ENCODE results near the gene ROR2.

The ROR2 gene

GRCh38 chr9:91733006-91733624, 216.9 kb downstream of the ROR2 start:
- DNase-seq: no peak

- peak; percentile 16 for DNase-seq
Measured at GRCh38 chr9:91732187-91733005, 217.6 kb downstream of the ROR2 start.

DNA sequence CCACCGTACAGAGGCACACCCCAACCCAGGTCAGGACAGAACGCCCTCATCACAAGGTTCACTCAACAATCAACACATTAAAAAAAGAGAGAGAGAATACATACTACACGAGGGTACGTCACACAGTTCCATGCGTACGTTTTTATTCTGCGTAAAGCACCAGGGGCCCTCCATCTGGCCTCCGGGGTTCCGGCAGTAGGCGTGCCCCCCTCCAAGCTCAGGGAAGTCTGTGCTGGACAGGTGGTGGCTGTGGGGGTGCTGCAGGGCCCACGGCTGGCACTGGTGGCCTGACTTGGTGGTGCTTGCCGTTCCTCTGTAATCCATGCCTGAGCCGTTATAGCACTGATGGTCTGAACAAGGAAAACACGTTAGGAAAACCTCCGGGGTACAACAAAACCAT, 219.2 kb downstream of the ROR2 start:
- DNase-seq: no peak

DNA sequence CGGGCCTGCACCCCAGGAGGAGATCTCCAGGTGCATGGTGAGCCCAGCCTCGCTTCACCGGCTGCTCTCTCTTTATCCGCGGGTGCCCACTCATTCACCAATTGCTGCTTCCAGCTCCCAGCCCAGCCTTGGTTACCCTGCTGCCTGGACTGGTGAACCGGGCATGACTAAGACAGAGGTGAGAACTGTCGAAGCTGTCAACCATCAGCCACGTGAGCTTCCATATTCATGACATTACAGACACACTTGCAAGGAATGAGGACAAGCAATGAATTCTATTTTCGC, 220.5 kb downstream of the ROR2 start:
- DNase-seq: no peak

- DNase-seq: no peak
Measured at GRCh38 chr9:91727972-91728371, 222.1 kb downstream of the ROR2 start.

GRCh38 chr9:91727316-91727861, 222.6 kb downstream of the ROR2 start:
- DNase-seq: peak; percentile 68

DNA sequence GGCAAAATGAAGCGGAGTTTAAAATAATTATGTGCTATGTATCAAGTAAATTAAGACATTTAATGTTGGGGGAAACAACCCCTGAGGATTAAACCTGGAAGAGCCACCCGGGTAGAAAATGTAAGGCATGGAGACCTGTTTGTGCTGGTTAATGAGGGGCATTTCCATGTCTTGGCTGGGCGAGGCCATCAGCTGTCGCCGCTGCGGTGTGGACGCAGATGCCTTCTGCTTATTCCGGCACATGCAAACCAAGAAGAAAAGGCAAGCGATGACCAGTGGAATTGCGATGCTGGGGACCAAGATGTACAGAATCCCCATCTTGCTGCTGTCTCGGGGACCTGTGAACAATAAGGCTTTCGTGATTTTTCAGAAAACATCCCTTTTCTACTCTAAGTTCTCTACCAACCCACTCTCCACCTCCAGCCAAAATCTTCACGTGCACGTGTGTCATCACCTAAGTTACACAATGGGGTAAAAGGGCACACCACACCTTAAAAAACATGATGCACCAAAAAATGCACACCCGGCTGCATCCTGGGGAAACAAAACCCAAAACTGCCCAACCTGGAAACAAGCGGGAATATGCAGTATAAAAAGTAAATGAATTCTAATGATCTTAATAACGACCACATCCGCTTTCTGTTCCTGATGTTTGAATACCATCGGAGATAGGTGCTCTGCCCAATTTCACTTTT, 223.5 kb downstream of the ROR2 start:
- DNase-seq: no peak

DNA sequence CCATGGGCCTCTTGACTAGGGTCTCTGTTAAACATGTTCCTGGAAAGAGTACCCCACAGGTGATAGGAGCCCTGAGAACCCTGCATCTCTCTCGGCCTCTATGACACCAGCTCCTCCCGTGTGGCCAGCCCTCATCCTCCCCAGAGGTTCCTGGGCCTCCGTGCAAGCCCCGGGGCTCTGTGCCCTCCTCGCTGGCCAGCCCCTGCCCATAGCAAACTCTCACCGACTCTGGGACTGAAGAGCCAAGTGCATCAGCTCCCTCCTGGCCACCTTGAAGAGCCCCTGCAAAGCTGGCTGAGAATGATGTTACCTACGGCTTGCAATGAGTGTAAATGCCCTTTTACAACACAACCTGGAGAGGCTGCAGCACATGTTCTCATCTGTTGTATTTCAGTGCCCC, 224.4 kb downstream of the ROR2 start:
- DNase-seq: no peak

DNA sequence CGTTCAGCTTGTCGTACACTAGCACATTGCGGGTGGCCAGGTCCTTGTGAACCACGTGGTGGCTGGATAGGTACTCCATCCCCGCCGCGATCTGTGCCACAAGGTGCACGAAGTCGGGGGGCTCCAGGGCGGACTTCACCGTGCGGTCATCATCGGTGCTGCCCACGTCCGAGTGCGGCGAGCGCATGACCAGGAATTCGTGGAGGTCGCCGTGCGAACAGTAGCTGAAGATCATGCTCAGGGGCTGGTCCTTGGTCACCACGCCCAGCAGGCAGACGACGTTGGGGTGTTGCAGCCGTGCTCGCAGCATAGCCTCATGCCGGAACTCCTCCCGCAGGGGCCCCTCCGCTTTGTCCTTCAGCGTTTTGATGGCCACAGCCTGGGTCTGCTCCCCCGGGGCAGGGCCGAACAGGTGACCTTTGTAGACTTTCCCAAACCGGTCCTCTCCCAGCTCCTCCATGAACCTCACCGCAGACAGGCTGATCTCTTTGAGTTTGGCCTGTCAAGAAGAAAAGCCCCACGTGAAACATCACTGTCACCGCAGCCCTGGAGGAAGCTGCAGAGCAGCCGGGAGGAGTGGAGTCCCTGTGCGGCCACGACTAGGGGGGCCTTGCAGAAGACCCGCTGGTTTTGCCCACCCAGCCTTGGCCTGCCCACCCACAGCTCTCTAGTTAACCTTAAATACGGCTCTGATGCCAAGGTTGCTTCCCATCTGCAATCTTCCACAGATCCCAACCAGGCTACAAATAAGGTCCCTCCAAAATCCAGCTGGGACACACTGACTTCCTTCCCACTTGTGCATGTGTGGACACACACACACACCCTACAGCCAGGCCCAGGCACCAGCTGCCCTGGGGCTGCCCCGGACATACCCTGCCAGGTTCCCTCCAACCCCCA, 225.2 kb downstream of the ROR2 start:
- DNase-seq: no peak

DNA sequence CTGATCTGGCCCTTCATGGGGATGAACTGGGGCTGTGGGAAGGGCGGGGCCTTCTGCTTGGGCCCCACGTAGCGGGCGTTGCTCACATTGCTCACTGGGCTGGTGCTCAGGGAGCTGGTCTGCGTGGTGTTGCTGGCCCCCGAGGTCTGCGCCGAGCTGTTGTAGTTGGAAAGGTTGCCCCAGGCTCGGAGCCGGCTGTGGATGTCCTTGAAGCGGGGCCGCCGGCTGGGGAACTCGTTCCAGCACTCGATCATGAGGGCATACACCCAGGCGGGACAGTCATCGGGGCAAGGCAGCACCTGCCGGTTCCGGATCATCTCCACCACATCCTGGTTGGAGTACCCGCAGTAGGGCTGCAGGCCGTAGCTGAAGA, 226.0 kb downstream of the ROR2 start:
- DNase-seq: no peak

GRCh38 chr9:91723420-91724067, 226.5 kb downstream of the ROR2 start:
- DNase-seq: no peak

DNA sequence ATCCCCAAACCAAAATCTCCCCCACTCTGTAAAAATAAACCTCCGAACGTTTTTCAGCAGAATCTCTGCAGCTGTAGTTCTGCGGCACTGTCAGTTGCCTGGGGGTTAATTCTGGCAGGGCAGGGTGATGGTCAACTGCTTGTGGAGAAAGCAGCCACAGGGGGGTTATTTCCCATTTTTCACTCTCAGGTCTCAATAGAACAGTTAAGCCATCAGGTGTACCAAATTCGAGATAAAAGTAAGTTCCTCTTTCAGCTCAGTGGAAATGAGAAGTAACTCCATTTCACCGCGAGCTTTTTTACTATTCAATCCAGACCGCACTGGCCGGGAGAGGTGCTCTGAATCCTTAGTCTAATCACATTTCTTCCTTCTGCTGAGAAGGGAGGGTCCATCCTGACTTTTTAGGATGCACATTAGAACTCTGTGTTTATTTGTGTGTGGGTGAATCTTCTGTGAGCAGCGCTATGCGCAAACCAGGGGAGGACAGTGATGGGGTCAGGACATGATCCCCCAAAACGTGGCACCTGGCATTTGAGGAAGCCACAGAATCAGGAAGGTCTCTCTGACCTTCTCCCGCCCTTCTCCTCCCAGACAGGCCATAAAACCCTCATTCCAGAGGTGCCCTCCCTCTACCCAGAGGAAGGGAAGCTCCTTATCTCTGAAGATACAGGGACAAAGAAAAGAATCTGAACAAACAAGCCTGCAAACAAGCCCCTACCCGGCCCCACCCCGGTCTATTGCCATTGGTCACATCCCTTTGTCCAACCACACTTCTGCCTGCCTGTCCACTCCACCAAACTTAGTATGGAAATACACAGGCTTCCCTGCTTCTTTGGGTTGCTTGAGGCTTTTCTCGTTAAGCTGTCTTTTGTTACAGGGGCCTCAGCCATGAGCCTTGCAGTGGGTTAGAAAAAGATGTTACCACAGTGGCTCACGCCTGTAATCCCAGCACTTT, 229.0 kb downstream of the ROR2 start:
- DNase-seq: no peak

GRCh38 chr9:91720313-91720712, 229.7 kb downstream of the ROR2 start:
- no peak for DNase-seq

- no peak for DNase-seq
Measured at GRCh38 chr9:91718071-91718470, 232.0 kb downstream of the ROR2 start.

DNA sequence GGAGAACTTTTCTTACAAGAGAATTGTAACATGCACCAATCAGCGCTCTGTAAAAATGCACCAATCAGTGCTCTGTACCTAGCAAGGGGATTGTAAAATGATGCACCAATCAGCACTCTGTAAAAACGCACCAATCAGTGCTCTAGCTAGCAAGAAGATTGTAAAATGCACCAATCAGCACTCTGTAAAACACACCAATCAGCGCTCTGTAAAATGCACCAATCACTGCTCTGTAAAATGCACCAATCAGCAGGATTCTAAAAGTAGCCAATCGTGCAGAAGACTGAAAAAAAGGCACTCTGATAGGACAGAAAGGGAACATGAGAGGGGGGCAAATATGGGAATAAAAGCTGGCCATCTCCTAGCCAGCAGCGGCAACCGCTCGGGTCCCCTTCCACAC, 233.2 kb downstream of the ROR2 start:
- DNase-seq: no peak

- DNase-seq: no peak
Measured at GRCh38 chr9:91716239-91716638, 233.8 kb downstream of the ROR2 start.

DNA sequence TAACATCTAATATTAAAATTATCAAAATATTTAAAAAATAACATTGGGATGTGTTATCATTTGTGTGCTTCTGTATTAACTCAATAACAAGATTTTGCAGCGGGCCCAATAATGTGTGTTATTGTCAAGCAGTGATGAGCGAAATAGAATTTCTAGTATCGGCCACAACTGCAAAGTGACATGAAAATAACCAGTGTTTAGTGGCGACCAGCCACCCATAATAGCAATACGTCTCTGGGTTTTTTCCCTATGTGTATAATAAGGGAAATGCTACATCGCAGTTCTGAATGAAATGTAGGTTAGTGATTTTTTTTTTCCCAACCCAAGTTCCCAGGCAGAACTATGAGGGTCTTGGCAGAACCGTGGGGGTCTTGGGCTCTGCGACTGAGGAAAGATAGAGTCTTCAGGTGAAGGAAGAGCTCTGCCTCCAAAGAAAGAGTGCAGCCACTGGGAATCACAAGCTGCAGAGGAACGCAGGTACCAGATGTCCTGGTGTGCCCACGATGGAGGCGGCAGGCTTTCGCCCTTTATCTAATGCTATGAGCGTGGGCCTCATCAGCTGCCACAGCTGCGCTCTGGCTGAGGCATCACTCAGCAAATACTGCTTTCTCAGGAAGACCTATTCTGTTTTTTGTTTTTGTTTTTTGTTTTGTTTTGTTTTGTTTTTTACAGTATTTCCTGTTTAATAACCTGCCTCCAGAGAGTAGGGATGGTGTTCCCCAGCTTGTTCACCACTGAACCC, 235.0 kb downstream of the ROR2 start:
- DNase-seq: peak; percentile 20

DNA sequence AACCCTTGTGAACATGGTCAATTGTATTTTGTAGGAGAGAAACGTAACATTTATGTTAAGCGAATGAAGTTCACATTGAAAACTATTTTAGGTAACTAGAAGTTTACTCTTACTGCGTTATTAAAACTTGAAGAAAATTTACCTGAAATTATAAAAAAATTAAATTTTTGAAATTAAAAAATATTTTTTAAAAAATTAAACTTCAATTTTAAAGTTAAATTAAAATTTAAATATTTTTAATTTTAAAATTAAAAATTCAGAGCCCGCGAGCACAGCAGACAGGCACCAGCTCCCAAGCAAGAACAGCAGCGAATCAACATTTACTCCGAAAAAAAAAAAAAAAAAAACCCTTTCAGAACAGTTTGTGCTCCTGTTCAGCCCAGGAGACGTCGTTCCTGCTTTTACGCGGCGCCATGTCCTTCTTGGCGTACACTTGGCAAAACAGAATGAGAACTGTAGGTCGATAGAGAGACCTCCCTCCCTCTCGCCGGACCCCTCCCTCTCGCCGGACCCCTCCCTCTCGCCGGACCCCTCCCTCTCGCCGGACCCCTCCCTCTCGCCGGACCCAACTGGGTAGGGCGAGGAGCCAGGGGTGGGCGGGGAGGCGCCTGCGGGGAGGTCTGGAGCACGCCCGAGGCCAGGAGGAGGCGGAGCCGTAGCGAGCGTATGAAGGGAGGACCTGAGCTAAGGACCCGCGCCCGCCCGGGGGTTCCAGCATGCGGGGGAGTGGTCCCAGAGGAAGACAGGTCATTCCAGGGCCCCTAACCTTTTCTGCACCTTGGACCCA, 235.8 kb downstream of the ROR2 start:
- DNase-seq: peak; percentile 89

GRCh38 chr9:91712811-91713210, 237.2 kb downstream of the ROR2 start:
- DNase-seq: no peak

Data from DMS53 (cell line).